RWPE2 (cell line): ENCODE results near the gene AP4B1.

Experiments
- ATAC-seq: fragments of 200-7000 bp; cut with Tn5 transposase; 3 replicates; pipeline ENCODE4 v1.9.1; 2021; ENCODE audit warnings: low read depth
- DNase-seq: peaks from one replicate; pipeline ENCODE4 v3.0.0-alpha.2; 2020; ENCODE audit warnings: low spot score
- H3K27ac ChIP-seq: fragments of 450-650 bp; 2 replicates; pipeline ENCODE4 v1.5.1; 2017; ENCODE audit warnings: mild to moderate bottlenecking; ENCODE audit not compliant: poor library complexity, severe bottlenecking
- H3K27me3 ChIP-seq: fragments of 250-450 bp; sonication (Bioruptor Pico); 2 replicates; pipeline ENCODE4 v1.5.1; 2021; ENCODE audit warnings: mild to moderate bottlenecking, moderate library complexity; ENCODE audit not compliant: insufficient read depth, poor library complexity, severe bottlenecking
- H3K36me3 ChIP-seq: fragments of 250-450 bp; sonication (Bioruptor Pico); 2 replicates; pipeline ENCODE4 v1.5.1; 2020; ENCODE audit warnings: low read depth, mild to moderate bottlenecking, moderate library complexity
- H3K4me1 ChIP-seq: fragments of 250-450 bp; sonication (Bioruptor Pico); 2 replicates; pipeline ENCODE4 v1.5.1; 2021; ENCODE audit warnings: mild to moderate bottlenecking, moderate library complexity; ENCODE audit not compliant: insufficient read depth, poor library complexity, severe bottlenecking
- H3K4me3 ChIP-seq: fragments of 250-450 bp; sonication (Bioruptor Pico); 2 replicates; pipeline ENCODE4 v1.5.1; 2021; ENCODE audit warnings: mild to moderate bottlenecking, moderate library complexity; ENCODE audit not compliant: severe bottlenecking
- H3K9me3 ChIP-seq: fragments of 250-450 bp; sonication (Bioruptor Pico); 2 replicates; pipeline ENCODE4 v1.5.1; 2021; ENCODE audit warnings: mild to moderate bottlenecking, moderate library complexity; ENCODE audit not compliant: severe bottlenecking
- TF ChIP-seq, protein P1 (sequence below): fragments of 450-650 bp; IDR thresholded peaks from one replicate; pipeline ENCODE4 v1.5.1; 2017; ENCODE audit warnings: mild to moderate bottlenecking, moderate library complexity; ENCODE audit not compliant: poor library complexity, severe bottlenecking

AP4B1 gene

DNA sequence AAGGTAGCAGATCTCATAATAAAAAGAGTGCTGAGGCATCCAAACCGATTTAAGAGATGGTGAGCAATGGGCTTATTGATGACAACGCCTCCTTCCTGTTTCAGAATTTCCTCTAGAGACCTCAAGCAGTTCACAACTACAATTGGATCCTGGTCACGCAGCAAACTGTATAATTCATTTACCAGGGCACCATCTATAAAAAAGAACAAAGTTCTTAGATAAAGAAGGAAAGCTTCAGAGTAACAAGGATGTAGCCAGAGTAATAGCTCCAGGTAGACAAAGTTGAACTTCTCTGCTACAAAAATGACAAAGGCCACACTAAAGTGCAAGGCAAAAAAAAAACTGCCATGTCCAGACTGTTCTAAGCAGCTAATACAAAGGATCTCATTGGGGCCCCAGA lies 3.4 kb downstream of the AP4B1 start:
- Histone ChIP-seq H3K36me3 (peaks cover 44% of the 10 kb centered on the region), H3K9me3 (no peaks in the 10 kb centered on the region), H3K27ac (no peak overlapping the region), H3K4me3 (no peak overlapping the region), H3K27me3 (no peaks in the 10 kb centered on the region), H3K4me1 (peaks cover 6% of the 10 kb centered on the region)
- TF ChIP-seq, protein P1, sequence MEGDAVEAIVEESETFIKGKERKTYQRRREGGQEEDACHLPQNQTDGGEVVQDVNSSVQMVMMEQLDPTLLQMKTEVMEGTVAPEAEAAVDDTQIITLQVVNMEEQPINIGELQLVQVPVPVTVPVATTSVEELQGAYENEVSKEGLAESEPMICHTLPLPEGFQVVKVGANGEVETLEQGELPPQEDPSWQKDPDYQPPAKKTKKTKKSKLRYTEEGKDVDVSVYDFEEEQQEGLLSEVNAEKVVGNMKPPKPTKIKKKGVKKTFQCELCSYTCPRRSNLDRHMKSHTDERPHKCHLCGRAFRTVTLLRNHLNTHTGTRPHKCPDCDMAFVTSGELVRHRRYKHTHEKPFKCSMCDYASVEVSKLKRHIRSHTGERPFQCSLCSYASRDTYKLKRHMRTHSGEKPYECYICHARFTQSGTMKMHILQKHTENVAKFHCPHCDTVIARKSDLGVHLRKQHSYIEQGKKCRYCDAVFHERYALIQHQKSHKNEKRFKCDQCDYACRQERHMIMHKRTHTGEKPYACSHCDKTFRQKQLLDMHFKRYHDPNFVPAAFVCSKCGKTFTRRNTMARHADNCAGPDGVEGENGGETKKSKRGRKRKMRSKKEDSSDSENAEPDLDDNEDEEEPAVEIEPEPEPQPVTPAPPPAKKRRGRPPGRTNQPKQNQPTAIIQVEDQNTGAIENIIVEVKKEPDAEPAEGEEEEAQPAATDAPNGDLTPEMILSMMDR: no peak
- ATAC-seq (no peak), DNase-seq (no peak)

DNA sequence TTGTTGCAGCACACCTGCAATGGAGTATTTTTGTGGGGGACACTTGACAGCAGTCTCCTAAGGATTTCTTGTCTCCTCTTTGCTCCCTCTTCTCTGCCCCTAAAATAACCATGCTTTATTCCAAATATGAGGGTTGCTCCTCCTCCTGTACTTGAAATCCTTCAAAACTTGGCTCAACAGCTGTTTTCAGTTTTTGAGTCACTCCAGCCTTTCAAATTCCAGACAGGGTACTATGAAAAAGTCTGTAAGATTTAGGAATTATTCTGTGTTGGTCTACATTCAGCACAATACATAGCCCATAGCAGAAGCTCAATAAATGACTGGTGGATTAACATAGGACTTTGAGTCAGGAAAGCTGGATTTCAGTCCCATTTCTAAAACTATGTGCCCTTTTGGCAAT lies 5.5 kb downstream of the AP4B1 start:
- no peaks in the 10 kb centered on the region for H3K27me3 ChIP-seq
- TF ChIP-seq, protein P1: no peak
- no peaks in the 10 kb centered on the region for H3K9me3 ChIP-seq
- peaks cover 60% of the 10 kb centered on the region for H3K36me3 ChIP-seq
- H3K4me3 ChIP-seq: no peak overlapping the region
- no peak for DNase-seq
- no peak overlapping the region for H3K27ac ChIP-seq
- peaks cover 6% of the 10 kb centered on the region for H3K4me1 ChIP-seq
- no peak for ATAC-seq

DNA sequence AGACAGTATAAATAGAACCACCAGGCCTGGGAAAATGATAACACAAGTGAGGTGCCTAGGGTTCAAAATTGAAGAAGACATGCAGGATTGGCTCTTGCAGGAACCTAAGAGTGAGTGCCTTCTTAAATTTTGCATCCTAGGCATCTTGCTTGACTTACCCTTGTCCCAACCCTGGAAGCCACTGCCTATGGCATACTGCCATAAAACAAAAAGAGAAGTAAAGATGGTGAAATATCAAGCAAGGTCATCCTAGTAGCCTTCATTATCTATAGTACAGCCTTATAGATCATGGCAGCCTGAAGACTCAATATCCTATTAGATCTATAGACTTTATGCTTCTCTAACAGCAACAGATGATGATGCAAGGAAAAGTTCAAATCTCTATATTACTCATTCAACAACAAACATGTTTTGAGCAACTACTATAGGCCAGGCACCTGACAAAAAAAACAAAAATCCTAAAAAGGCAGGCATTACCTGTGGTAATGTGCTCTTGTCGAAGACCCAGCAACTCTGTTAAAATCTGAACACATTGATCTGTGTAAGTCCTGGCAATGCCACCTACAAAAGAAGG lies 6.3 kb downstream of the AP4B1 start:
- Histone ChIP-seq H3K27me3 (no peaks in the 10 kb centered on the region), H3K27ac (no peak overlapping the region), H3K9me3 (no peaks in the 10 kb centered on the region), H3K4me1 (no peaks in the 10 kb centered on the region), H3K36me3 (peaks cover 62% of the 10 kb centered on the region), H3K4me3 (no peak overlapping the region)
- ATAC-seq (no peak), DNase-seq (no peak)
- TF ChIP-seq, protein P1: no peak

DNA sequence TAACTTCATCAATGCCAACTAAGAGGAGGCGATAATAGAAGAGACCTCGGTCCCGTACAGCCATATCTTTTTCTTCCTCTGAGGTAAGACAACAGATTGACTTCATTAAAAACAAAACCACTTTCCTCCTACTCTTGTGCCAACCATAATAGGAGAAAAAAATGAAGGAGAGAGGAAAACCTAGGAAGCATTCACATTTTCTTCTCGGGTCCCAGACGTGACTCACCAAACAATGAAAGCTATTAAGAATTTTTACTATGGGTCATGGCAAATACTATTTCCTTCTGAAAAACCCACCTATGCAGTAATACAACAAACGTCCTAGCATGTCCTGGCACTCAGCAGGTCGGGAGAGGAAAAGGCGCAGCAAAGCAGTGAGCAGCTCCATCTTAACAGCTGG lies 8.6 kb downstream of the AP4B1 start:
- ATAC-seq: no peak
- H3K36me3 ChIP-seq: peaks cover 60% of the 10 kb centered on the region

DNA sequence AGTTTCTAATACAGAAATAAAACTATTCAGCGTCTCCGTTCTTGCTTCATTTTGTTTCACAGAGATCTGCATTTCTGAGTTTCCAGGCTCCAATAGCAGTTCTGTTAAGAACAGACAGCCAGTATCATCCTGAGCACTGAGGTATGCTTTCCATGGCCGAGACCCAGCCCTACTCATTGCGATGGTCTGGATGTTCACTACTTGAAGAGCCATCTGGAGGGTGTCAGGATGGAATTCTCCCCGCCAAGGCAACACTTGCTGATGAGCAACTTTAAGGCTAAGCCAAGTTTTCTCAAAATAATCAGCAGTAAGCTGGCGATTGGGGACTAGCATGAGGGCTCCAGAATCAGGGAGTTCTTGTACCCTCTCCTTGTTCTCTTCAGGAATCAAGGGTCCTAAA lies 9.5 kb downstream of the AP4B1 start:
- no peak for DNase-seq
- Histone ChIP-seq H3K4me1 (no peaks in the 10 kb centered on the region), H3K27me3 (no peaks in the 10 kb centered on the region), H3K4me3 (no peak overlapping the region), H3K27ac (no peak overlapping the region), H3K9me3 (no peaks in the 10 kb centered on the region), H3K36me3 (peaks cover 54% of the 10 kb centered on the region)
- TF ChIP-seq, protein P1: no peak
- ATAC-seq: no peak

More for the DNA sequence above, 8.6 kb downstream of the AP4B1 start:
- Histone ChIP-seq H3K4me1 (no peaks in the 10 kb centered on the region), H3K27me3 (no peaks in the 10 kb centered on the region), H3K9me3 (no peaks in the 10 kb centered on the region), H3K4me3 (no peak overlapping the region), H3K27ac (no peak overlapping the region)
- TF ChIP-seq, protein P1: no peak
- no peak for DNase-seq
